Esophagus muscularis mucosa (tissue), 4 donors: ENCODE results near the gene HDGFL3.
A peak's percentile ranks its signal among the peaks of the same experiment; 100 is the strongest.

Experiments used
- CTCF ChIP-seq, 3 experiments: fragments of 200-600 bp in 2 of 3; fragments of 450-650 bp in 1 of 3; sonication (generic) in 2 of 3; IDR thresholded peaks; one replicate each; pipeline ENCODE4 v1.5.1; 2017 to 2019; ENCODE audit warnings: antibody characterized with exemption in 3 of 3, mild to moderate bottlenecking in 2 of 3, moderate library complexity in 1 of 3
- EP300 ChIP-seq: sonication (generic); formaldehyde crosslinking; IDR thresholded peaks from one replicate; pipeline ENCODE4 v1.6.1; 2017; ENCODE audit warnings: antibody characterized with exemption
- POLR2A ChIP-seq: fragments of 450-650 bp; IDR thresholded peaks from one replicate; pipeline ENCODE4 v1.6.1; 2017; ENCODE audit warnings: antibody characterized with exemption, moderate library complexity, mild to moderate bottlenecking, low read depth
- POLR2AphosphoS5 ChIP-seq, 2 donors: sonication (generic); formaldehyde crosslinking; IDR thresholded peaks; one replicate each; pipeline ENCODE4 v1.6.1; 2017; ENCODE audit warnings: antibody characterized with exemption in 2 of 2

GRCh38 chr15:83207009-83207659, 489 bp downstream of the HDGFL3 start:
- TF ChIP-seq POLR2AphosphoS5 (IDR thresholded peaks at IDR 0.05) (no peak), POLR2A (no peak), CTCF (IDR thresholded peaks at IDR 0.05) (no peak), EP300 (peak; percentile 16)
